GM21528 (cell line): ENCODE measurements around the gene KDM8.

Experiments used
- ATAC-seq: cut with Tn5 transposase; IDR thresholded peaks from one replicate; pipeline ENCODE4 v1.9.1; 2021; ENCODE audit warnings: mild to moderate bottlenecking, moderate library complexity; ENCODE audit not compliant: unreplicated experiment, low FRiP score

Gene KDM8

GRCh38 chr16:27203507-27204311 is at the start of gene KDM8:
Gene KDM8 (plus strand): TSS chr16:27203526. CDS start chr16:27210124, 6,598 bp downstream.
- ATAC-seq: peak; percentile 74

DNA sequence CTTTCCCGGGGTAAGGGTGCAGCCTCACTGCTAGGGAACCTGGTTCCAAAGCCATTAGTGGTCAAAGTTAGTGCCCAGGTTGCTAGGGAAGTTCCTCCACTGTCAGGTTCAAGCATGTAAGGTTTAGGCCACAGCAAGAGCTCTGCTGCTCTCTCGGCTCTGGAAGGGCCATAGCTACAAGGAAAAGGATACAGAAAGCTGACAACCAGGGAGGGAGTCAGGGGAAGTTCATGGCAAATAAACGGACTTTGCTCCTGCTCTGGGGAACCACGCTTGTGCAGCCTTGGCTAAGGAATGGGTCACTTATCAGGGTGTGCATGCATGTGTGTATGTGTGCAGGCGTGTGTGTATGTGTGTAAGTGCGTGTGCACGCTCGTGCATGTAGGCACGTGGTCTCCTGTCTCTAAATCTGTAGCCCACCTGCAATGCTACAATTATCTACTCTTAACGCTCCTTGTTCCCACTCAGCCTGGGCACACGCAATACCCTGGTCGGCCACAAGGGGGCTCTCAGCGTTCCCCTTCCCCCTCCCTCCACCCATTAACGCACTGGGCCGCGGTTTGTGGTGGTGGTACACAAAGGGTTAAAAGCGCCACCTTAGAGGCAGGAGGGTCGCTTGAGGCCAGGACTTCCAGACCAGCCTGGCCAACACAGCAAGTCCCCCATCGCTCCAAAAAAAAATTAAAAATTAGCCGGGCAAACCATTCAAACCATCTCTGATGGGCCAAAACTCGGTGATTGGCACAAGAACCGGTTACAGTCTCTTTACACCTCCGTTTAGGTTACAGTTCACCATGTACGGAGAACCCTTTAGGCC is 48.4 kb upstream of the KDM8 start:
- peak; percentile 68 for ATAC-seq

DNA sequence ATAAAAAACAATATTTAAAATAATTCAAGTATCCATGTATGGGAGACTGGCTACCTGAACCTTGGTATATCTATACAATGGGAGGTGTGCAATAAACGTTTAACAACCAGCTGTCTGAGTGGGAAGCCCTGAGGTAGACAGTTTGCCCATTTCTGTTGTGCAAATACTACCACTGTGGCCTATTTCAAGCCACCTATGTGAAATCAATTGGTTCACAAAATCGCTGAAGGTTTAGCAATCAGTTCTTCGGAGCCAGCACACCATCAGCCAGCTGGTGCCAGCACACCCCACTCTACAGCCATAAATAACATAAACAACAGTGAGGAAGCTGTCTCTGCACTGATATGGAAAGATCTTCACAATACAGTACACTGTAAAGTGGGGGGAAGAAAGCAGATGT is 46.7 kb upstream of the KDM8 start:
- ATAC-seq: no peak

GRCh38 chr16:27161398-27161797 is 41.9 kb upstream of the KDM8 start:
- ATAC-seq: no peak

DNA sequence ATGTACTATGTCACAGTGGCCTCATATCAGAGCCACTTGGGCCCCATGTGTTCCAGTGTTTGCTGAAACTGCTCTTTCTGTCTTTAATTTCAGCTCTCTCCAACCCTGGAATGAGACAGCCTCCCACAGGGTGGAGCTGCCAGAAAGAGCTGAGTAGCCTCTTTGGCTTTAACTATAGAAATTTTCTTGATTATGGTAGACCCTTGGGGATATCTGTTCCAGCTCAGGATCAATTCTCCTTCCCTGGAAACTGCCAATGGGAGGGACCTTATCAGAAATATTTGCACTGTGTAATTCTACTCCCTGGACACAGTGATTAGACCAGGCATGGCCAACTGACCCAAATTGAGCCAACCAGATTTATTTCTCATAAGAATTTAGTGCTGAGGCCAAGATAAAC is 39.0 kb upstream of the KDM8 start:
- ATAC-seq: no peak

DNA sequence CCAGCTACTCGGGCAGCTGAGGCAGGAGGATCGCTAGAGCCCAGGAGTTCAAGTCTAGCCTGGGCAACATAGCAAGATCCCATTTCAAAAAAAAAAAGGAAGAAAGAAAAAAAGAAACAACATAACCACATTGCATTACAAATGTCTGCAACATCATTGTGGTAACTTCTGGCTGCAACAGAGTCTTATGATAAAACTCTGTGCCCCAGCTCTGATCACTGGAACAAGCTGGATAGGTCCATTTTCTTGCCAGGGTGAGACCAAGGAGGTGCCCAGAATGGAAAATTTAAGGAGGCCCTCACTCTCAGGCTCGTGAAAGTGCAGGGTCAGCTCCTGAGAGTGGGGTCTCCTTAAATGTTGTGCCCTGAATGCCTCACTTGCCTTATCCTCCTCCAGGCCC is 37.8 kb upstream of the KDM8 start:
- no peak for ATAC-seq

- ATAC-seq: no peak
These were observed 34.5 kb upstream of the KDM8 start for GRCh38 chr16:27168790-27169189.

GRCh38 chr16:27169511-27170071 is 33.7 kb upstream of the KDM8 start:
- no peak for ATAC-seq

GRCh38 chr16:27171584-27171983 is 31.7 kb upstream of the KDM8 start:
- no peak for ATAC-seq

DNA sequence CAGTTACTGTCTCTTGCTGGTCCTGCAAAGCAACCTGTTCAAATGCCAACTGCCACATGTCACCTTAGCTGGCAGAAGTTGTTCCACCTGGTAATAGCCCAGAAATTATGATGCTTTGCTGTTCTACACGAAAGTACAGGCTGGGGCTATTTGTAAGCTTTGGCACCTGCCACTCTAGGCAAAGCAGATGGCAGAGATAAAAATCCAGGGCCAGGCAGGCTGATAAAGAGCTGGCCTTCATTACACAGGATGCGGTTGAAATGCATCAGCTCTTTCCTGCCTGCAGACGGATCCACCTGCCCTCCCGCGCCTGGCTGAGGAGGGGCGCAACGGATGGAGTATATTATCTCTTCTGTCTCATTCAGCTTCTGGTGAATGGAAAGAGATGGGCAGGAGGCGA is 29.3 kb upstream of the KDM8 start:
- ATAC-seq: no peak

- ATAC-seq: no peak
These were observed 28.5 kb upstream of the KDM8 start for GRCh38 chr16:27174798-27175197.

GRCh38 chr16:27175888-27176287 is 27.4 kb upstream of the KDM8 start:
- ATAC-seq: no peak

GRCh38 chr16:27177031-27177774 is 26.1 kb upstream of the KDM8 start:
- ATAC-seq: no peak

GRCh38 chr16:27179500-27180072 is 23.7 kb upstream of the KDM8 start:
- ATAC-seq: no peak

DNA sequence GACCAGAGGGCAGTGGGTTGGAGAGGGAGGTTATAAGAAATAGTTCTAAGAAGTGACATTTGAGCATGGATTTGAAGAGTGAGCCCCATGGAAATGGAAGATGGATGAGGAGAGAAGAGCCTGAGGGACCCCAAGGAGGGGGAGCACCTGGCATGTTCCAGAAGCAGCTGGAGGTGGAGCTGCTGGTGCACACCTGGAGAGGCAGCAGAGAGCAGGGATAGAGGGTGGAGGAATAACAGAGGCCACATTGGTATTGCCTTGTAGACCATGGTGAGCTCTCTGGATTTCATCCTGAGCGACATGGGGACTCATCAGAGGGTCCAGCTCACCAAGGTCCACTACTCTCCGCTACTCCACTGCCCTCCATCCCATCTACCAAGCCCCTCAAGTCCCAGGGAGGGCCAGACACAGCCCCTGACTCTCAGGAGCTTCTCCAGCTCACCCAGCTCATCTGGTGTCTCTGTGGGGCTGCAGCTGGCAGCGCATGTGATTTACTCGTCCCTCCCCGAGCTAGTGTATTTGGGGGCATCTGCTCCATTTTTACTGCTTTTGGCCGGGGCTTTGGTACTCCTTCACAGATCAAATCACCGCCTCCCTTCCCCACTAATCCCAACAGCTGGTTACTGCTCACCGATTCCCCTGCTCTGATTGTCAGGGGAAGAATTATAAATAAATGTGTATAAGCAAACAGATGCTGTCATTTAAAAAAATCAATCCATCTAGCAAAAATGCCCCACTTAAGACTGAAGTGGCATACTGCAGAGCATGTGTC is 22.1 kb upstream of the KDM8 start:
- no peak for ATAC-seq

- no peak for ATAC-seq
These were observed 20.4 kb upstream of the KDM8 start for GRCh38 chr16:27182906-27183405.

DNA sequence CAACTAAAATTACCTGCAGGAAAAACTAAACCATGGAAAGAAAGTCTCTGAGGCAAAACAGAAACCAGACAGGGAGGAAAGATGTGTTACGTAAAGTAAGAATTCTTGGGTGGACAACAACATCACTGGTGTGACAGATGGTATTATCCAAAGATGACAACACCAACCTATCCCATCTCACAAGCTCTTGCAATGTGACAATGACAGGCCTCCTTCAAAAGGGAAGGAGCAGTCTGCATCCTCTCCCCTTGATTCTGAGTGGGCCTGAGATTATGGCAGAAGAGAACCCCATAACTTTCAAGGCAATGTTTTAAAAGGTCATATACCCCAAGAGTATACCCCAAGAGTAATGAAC is 17.6 kb upstream of the KDM8 start:
- ATAC-seq: no peak

DNA sequence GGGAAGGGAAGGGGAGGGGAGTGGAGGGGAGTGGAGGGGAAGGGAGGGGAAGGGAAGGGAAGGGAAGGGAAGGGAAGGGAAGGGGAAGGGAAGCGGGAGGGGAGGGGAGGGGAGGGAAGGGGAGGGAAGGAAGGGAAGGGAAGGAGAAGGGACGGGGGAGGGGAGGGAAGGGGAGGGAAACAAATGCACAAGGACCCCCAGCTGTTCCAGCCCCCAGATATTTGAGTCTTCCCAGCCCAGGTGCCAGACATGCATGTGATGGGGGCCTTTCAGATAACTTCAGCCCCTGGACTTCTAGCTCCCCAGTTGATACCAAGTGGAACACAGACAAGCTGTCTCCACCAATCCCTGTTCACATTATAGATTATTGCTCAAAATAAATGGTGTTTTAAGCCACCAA is 14.7 kb upstream of the KDM8 start:
- no peak for ATAC-seq

- no peak for ATAC-seq
These were observed 13.9 kb upstream of the KDM8 start for GRCh38 chr16:27189335-27189972.
